HG03575 (cell line): Measurements from ENCODE around the gene CD83.

ENCODE experiments used
- ATAC-seq: cut with Tn5 transposase; IDR thresholded peaks from one replicate; pipeline ENCODE4 v1.9.1; 2021; ENCODE audit not compliant: unreplicated experiment, insufficient number of reproducible peaks, low FRiP score; ENCODE audit errors: extremely low read depth

The CD83 gene

GRCh38 chr6:14088600-14089192, 28.9 kb upstream of the CD83 start:
- ATAC-seq = no peak

- ATAC-seq = peak; percentile 70
Measured at GRCh38 chr6:14089224-14089623, 28.3 kb upstream of the CD83 start.

- no peak for ATAC-seq
Measured at GRCh38 chr6:14091339-14091978, 26.1 kb upstream of the CD83 start.

- no peak for ATAC-seq
Measured at GRCh38 chr6:14092316-14092715, 25.3 kb upstream of the CD83 start.

- no peak for ATAC-seq
Measured at GRCh38 chr6:14092838-14093789, 24.5 kb upstream of the CD83 start.

GRCh38 chr6:14094721-14095120, 22.9 kb upstream of the CD83 start:
- ATAC-seq = no peak

GRCh38 chr6:14095437-14095836, 22.1 kb upstream of the CD83 start:
- no peak for ATAC-seq

GRCh38 chr6:14100138-14100537, 17.4 kb upstream of the CD83 start:
- ATAC-seq = no peak

GRCh38 chr6:14100966-14101365, 16.6 kb upstream of the CD83 start:
- ATAC-seq = no peak

GRCh38 chr6:14102383-14102782, 15.2 kb upstream of the CD83 start:
- ATAC-seq = no peak

GRCh38 chr6:14105547-14105946, 12.0 kb upstream of the CD83 start:
- ATAC-seq = no peak

- ATAC-seq = no peak
Measured at GRCh38 chr6:14107000-14107399, 10.6 kb upstream of the CD83 start.

- no peak for ATAC-seq
Measured at GRCh38 chr6:14107711-14108494, 9.7 kb upstream of the CD83 start.

GRCh38 chr6:14108571-14109410, 8.8 kb upstream of the CD83 start:
- peak; percentile 54 for ATAC-seq

- no peak for ATAC-seq
Measured at GRCh38 chr6:14109411-14109826, 8.2 kb upstream of the CD83 start.

GRCh38 chr6:14110001-14110818, 7.4 kb upstream of the CD83 start:
- peak; percentile 31 for ATAC-seq

GRCh38 chr6:14113976-14114375, 3.6 kb upstream of the CD83 start:
- no peak for ATAC-seq

GRCh38 chr6:14118091-14118439, 493 bp downstream of the CD83 start:
- no peak for ATAC-seq
